HEK293 (cell line): Measurements from ENCODE around the gene HOTAIR.

ENCODE experiments used
- CTCF ChIA-PET: fragments of 350-600 bp; formaldehyde crosslinking; extraction: SDS; loops from one replicate; lab custom pipeline; 2021; ENCODE audit warnings: antibody characterized with exemption; lab: Yijun Ruan, JAX
- POLR2A ChIA-PET: fragments of 300-600 bp; formaldehyde crosslinking; extraction: SDS; loops from one replicate; lab custom pipeline; 2020; ENCODE audit warnings: antibody characterized with exemption, inconsistent platforms; lab: Yijun Ruan, JAX
- H3K27ac ChIP-seq: fragments of 200-500 bp; sonication (Bioruptor generic); 2 replicates; pipeline ENCODE4 v1.5.1; 2014; ENCODE audit warnings: low read depth, low read length, control low read depth, inconsistent platforms; ENCODE audit errors: extremely low read depth
- H3K36me3 ChIP-seq, 2 experiments: fragments of 200-500 bp in 1 of 2; sonication (Bioruptor generic) in 1 of 2; 1 replicate in 1 of 2; 2 replicates in 1 of 2; pipeline ENCODE4 v1.5.1; 2014 to 2017; ENCODE audit warnings: inconsistent platforms in 2 of 2, low read length in 2 of 2; ENCODE audit not compliant: control insufficient read depth in 2 of 2, insufficient read depth in 1 of 2
- H3K4me1 ChIP-seq: fragments of 200-500 bp; sonication (Bioruptor generic); 2 replicates; pipeline ENCODE4 v1.5.1; 2014; ENCODE audit warnings: mild to moderate bottlenecking, low read length, inconsistent platforms; ENCODE audit not compliant: control insufficient read depth, insufficient read depth
- H3K4me3 ChIP-seq: 2 replicates; pipeline ENCODE4 v1.5.1; 2011; ENCODE audit warnings: low read depth, mild to moderate bottlenecking, control low read depth, low read length, moderate library complexity
- H3K9me3 ChIP-seq: fragments of 200-500 bp; sonication (Bioruptor generic); 2 replicates; pipeline ENCODE4 v1.5.1; 2014; ENCODE audit warnings: low read depth, low read length, inconsistent platforms; ENCODE audit not compliant: control insufficient read depth, insufficient read depth
- BCL6B ChIP-seq: fragments of 450-650 bp; formaldehyde crosslinking; IDR thresholded peaks from 2 replicates; pipeline ENCODE4 v1.5.1; 2017; ENCODE audit warnings: missing biosample characterization, missing genetic modification characterization
- GLIS1 ChIP-seq: fragments of 450-650 bp; formaldehyde crosslinking; IDR thresholded peaks from 2 replicates; pipeline ENCODE4 v1.5.1; 2016; ENCODE audit warnings: missing biosample characterization, missing genetic modification characterization
- GLIS2 ChIP-seq: fragments of 450-650 bp; formaldehyde crosslinking; IDR thresholded peaks from 2 replicates; pipeline ENCODE4 v1.5.1; 2016; ENCODE audit warnings: missing biosample characterization, missing genetic modification characterization
- KLF7 ChIP-seq: fragments of 450-650 bp; formaldehyde crosslinking; IDR thresholded peaks from 2 replicates; pipeline ENCODE4 v1.5.1; 2016; ENCODE audit warnings: missing biosample characterization, missing genetic modification characterization, borderline replicate concordance
- KLF8 ChIP-seq: fragments of 450-650 bp; formaldehyde crosslinking; IDR thresholded peaks from 2 replicates; pipeline ENCODE4 v1.5.1; 2016; ENCODE audit warnings: missing biosample characterization, missing genetic modification characterization
- PBX3 ChIP-seq: sonication (generic); formaldehyde crosslinking; IDR thresholded peaks from 2 replicates; pipeline ENCODE4 v1.8.1; 2022; ENCODE audit warnings: mild to moderate bottlenecking, moderate library complexity, missing genetic modification reagents
- SP3 ChIP-seq: fragments of 450-650 bp; formaldehyde crosslinking; IDR thresholded peaks from 2 replicates; pipeline ENCODE4 v1.5.1; 2016; ENCODE audit warnings: missing biosample characterization, missing genetic modification characterization
- ZBTB21 ChIP-seq: fragments of 450-650 bp; formaldehyde crosslinking; IDR thresholded peaks from 2 replicates; pipeline ENCODE4 v1.5.1; 2017; ENCODE audit warnings: missing biosample characterization, missing genetic modification characterization
- ZEB2 ChIP-seq: fragments of 450-650 bp; formaldehyde crosslinking; IDR thresholded peaks from 2 replicates; pipeline ENCODE4 v1.5.1; 2016; ENCODE audit warnings: missing biosample characterization, missing genetic modification characterization
- ZNF138 ChIP-seq: fragments of 450-650 bp; formaldehyde crosslinking; IDR thresholded peaks from 2 replicates; pipeline ENCODE4 v1.5.1; 2016; ENCODE audit warnings: missing biosample characterization, missing genetic modification characterization, borderline replicate concordance
- ZNF266 ChIP-seq: fragments of 450-650 bp; formaldehyde crosslinking; IDR thresholded peaks from 2 replicates; pipeline ENCODE4 v1.5.1; 2016; ENCODE audit warnings: missing biosample characterization, missing genetic modification characterization, low read depth
- ZNF292 ChIP-seq: fragments of 450-650 bp; formaldehyde crosslinking; IDR thresholded peaks from 2 replicates; pipeline ENCODE4 v1.5.1; 2016; ENCODE audit warnings: low read depth, missing biosample characterization, missing genetic modification characterization, borderline replicate concordance
- ZNF341 ChIP-seq: fragments of 450-650 bp; formaldehyde crosslinking; IDR thresholded peaks from 2 replicates; pipeline ENCODE4; 2016; ENCODE audit warnings: low read depth, missing biosample characterization, missing genetic modification characterization
- ZNF354C ChIP-seq: fragments of 450-650 bp; formaldehyde crosslinking; IDR thresholded peaks from 2 replicates; pipeline ENCODE4 v1.5.1; 2016; ENCODE audit warnings: missing biosample characterization, missing genetic modification characterization, low read depth, borderline replicate concordance
- ZNF366 ChIP-seq: fragments of 450-650 bp; formaldehyde crosslinking; conservative IDR thresholded peaks from 2 replicates; pipeline ENCODE4 v1.5.1; 2016; ENCODE audit warnings: missing biosample characterization, missing genetic modification characterization
- ZNF37A ChIP-seq: fragments of 450-650 bp; IDR thresholded peaks from 2 replicates; pipeline ENCODE4 v1.5.1; 2018; ENCODE audit warnings: missing biosample characterization, missing genetic modification characterization
- ZNF391 ChIP-seq: fragments of 450-650 bp; formaldehyde crosslinking; IDR thresholded peaks from 2 replicates; pipeline ENCODE4 v1.5.1; 2016; ENCODE audit warnings: low read depth, missing biosample characterization, missing genetic modification characterization, borderline replicate concordance
- ZNF449 ChIP-seq: fragments of 450-650 bp; formaldehyde crosslinking; IDR thresholded peaks from 2 replicates; pipeline ENCODE4 v1.5.1; 2017; ENCODE audit warnings: missing biosample characterization, mild to moderate bottlenecking, missing genetic modification characterization, moderate library complexity
- ZNF626 ChIP-seq: fragments of 450-650 bp; sonication (Bioruptor Pico); formaldehyde crosslinking; IDR thresholded peaks from 2 replicates; pipeline ENCODE4 v1.5.1; 2018; ENCODE audit warnings: missing biosample characterization, missing genetic modification characterization, inconsistent platforms
- ZNF747 ChIP-seq: fragments of 450-650 bp; formaldehyde crosslinking; IDR thresholded peaks from 2 replicates; pipeline ENCODE4 v1.5.1; 2016; ENCODE audit warnings: missing biosample characterization, missing genetic modification characterization
- TF ChIP-seq, protein P1 (sequence below): fragments of 450-650 bp; formaldehyde crosslinking; IDR thresholded peaks from 2 replicates; pipeline ENCODE4 v1.5.1; 2016; ENCODE audit warnings: missing biosample characterization, missing genetic modification characterization
- TF ChIP-seq, protein P2 (sequence below): fragments of 450-650 bp; formaldehyde crosslinking; IDR thresholded peaks from 2 replicates; pipeline ENCODE4 v1.5.1; 2016; ENCODE audit warnings: missing biosample characterization, missing genetic modification characterization

The HOTAIR gene

DNA sequence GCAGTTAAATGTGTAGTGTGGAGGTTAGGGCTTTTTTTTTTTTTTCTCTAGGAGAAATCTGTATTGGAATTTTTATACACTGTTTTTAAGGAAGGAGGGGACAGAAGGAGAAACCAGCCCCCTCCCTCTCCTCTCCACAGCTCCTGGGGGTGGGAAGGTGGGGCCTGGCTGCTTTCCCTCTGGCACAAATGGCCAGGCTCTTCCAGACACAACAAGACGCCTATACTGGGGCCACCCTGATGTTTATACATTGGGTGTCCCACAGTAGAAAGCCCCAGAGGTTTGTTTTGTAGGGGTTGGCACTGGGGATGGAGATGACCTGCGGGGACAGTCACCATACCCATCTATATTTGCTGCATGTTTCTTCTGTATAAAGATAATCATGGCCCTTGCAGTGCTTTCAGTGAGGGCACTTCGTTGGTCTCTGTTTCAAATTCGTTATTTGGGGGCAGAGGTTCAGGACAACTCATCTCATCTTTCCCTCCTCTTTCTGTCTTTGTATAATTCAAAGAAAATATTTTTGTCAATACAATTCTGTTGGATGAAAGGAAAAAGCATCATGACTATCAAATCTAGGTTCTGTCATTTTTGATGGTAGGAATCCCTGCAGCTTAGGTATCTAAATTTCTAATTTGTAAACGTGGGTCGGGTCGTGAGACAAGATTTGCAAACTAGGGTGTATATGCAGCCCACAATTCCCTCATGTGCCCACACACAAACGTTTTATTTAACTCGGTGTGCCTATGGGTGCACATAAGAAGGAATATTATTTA is 2.3 kb upstream of the HOTAIR start:
- peak overlapping the region; percentile 91; the same call in 1 of the 2 replicates for H3K27ac ChIP-seq
- no peak overlapping the region for H3K4me3 ChIP-seq
- POLR2A ChIA-PET = interaction anchor here (0.6 to 0.9 kb wide), 2 partner anchors 10 to 18 kb away, joined by 3 to 4 read pairs; no protein-coding TSS in a partner anchor
- H3K36me3 ChIP-seq = no peaks in the 10 kb centered on the region
- peaks cover 49% of the 10 kb centered on the region for H3K4me1 ChIP-seq
- CTCF ChIA-PET = interaction anchor here (0.5 to 0.7 kb wide), 3 partner anchors 12 to 643 kb away, joined by 3 read pairs; no protein-coding TSS in a partner anchor
- TF ChIP-seq ZNF747 (tag by site-specific recombination) (no peak), ZNF366 (tag by site-specific recombination) (no peak), BCL6B (tag by site-specific recombination) (no peak), GLIS1 (tag by site-specific recombination) (peak; percentile 82), ZNF138 (tag by site-specific recombination) (no peak), ZBTB21 (tag by site-specific recombination) (no peak), ZNF391 (tag by site-specific recombination) (no peak), ZEB2 (0 out of 2 replicates have a peak, but pooled peaks have one; percentile 1), ZNF341 (tag by site-specific recombination) (peak; percentile 65), SP3 (0 out of 2 replicates have a peak, but pooled peaks have one; percentile 37), ZNF626 (no peak), KLF8 (tag by site-specific recombination) (no peak), ZNF354C (tag by site-specific recombination) (no peak), ZNF292 (tag by site-specific recombination) (no peak), PBX3 (no peak), ZNF449 (tag by site-specific recombination) (no peak), ZNF266 (no peak), KLF7 (tag by site-specific recombination) (no peak), ZNF37A (tag by site-specific recombination) (no peak), GLIS2 (0 out of 2 replicates have a peak, but pooled peaks have one; percentile 23)
- TF ChIP-seq, protein P1, sequence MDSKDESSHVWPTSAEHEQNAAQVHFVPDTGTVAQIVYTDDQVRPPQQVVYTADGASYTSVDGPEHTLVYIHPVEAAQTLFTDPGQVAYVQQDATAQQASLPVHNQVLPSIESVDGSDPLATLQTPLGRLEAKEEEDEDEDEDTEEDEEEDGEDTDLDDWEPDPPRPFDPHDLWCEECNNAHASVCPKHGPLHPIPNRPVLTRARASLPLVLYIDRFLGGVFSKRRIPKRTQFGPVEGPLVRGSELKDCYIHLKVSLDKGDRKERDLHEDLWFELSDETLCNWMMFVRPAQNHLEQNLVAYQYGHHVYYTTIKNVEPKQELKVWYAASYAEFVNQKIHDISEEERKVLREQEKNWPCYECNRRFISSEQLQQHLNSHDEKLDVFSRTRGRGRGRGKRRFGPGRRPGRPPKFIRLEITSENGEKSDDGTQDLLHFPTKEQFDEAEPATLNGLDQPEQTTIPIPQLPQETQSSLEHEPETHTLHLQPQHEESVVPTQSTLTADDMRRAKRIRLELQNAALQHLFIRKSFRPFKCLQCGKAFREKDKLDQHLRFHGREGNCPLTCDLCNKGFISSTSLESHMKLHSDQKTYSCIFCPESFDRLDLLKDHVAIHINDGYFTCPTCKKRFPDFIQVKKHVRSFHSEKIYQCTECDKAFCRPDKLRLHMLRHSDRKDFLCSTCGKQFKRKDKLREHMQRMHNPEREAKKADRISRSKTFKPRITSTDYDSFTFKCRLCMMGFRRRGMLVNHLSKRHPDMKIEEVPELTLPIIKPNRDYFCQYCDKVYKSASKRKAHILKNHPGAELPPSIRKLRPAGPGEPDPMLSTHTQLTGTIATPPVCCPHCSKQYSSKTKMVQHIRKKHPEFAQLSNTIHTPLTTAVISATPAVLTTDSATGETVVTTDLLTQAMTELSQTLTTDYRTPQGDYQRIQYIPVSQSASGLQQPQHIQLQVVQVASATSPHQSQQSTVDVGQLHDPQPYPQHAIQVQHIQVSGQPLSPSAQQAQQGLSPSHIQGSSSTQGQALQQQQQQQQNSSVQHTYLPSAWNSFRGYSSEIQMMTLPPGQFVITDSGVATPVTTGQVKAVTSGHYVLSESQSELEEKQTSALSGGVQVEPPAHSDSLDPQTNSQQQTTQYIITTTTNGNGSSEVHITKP = no peak
- TF ChIP-seq, protein P2, sequence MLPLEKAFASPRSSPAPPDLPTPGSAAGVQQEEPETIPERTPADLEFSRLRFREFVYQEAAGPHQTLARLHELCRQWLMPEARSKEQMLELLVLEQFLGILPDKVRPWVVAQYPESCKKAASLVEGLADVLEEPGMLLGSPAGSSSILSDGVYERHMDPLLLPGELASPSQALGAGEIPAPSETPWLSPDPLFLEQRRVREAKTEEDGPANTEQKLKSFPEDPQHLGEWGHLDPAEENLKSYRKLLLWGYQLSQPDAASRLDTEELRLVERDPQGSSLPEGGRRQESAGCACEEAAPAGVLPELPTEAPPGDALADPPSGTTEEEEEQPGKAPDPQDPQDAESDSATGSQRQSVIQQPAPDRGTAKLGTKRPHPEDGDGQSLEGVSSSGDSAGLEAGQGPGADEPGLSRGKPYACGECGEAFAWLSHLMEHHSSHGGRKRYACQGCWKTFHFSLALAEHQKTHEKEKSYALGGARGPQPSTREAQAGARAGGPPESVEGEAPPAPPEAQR = no peak
- H3K9me3 ChIP-seq = no peaks in the 10 kb centered on the region
